Sigmoid colon (tissue), 7 donors: ENCODE data around the gene RHBG. TPM values are rescaled to one million over a fixed set of nuclear protein-coding genes. Genes with fewer than 3 reads are reported as not detected.

Experiments
- DNase-seq: peaks from one replicate; pipeline ENCODE4 v3.0.0-alpha.2; 2019
- H3K27ac ChIP-seq, 4 donors: fragments of 200-600 bp; sonication (generic); one replicate each; pipeline ENCODE4 v1.5.1; 2016 to 2019; ENCODE audit warnings: mild to moderate bottlenecking in 1 of 4
- H3K27me3 ChIP-seq, 3 donors: fragments of 200-600 bp; sonication (generic); one replicate each; pipeline ENCODE4 v1.5.1; 2019; ENCODE audit warnings: mild to moderate bottlenecking in 1 of 3
- H3K36me3 ChIP-seq, 4 donors: fragments of 200-600 bp; sonication (generic); one replicate each; pipeline ENCODE4 v1.5.1; 2016 to 2019
- H3K4me1 ChIP-seq, 4 donors: fragments of 200-600 bp; sonication (generic); one replicate each; pipeline ENCODE4 v1.5.1; 2017 to 2019
- H3K4me3 ChIP-seq, 4 donors: fragments of 200-600 bp; sonication (generic); one replicate each; pipeline ENCODE4 v1.5.1; 2017 to 2019; ENCODE audit warnings: mild to moderate bottlenecking in 2 of 4, moderate library complexity in 1 of 4
- H3K9me3 ChIP-seq, 4 donors: fragments of 200-600 bp in 3 of 4; sonication (generic) in 3 of 4; one replicate each; pipeline versions ENCODE4 v1.5.1 to v1.6.1; 2013 to 2019
- CTCF ChIP-seq, 4 experiments: fragments of 450-650 bp in 3 of 4; fragments of 200-600 bp in 1 of 4; IDR thresholded peaks; one replicate each; pipeline ENCODE4 v1.5.1; 2016 to 2019; ENCODE audit warnings: antibody characterized with exemption in 4 of 4, mild to moderate bottlenecking in 3 of 4, moderate library complexity in 2 of 4
- EP300 ChIP-seq, 4 donors: sonication (generic); formaldehyde crosslinking; IDR thresholded peaks; one replicate each; pipeline ENCODE4 v1.6.1; 2017; ENCODE audit warnings: antibody characterized with exemption in 4 of 4
- POLR2A ChIP-seq, 2 donors: fragments of 450-650 bp; IDR thresholded peaks; one replicate each; pipeline ENCODE4 v1.6.1; 2016; ENCODE audit warnings: antibody characterized with exemption in 2 of 2, mild to moderate bottlenecking in 2 of 2, moderate library complexity in 2 of 2
- POLR2AphosphoS5 ChIP-seq, 4 donors: sonication (generic); formaldehyde crosslinking; IDR thresholded peaks; one replicate each; pipeline ENCODE4 v1.6.1; 2017; ENCODE audit warnings: antibody characterized with exemption in 4 of 4
- WGBS, 2 donors: extraction: QIAGEN DNeasy Blood & Tissue Kit; methylation state at CpG; one replicate each; pipeline ENCODE4 v1.1.7; 2013; 5-methylcytosine and 5-hydroxymethylcytosine counted together
- intact Hi-C: fragments of 100-400 bp; cut with DNase I; formaldehyde crosslinking; loops from one replicate; pipeline ENCODE4 v1.15.1; 2023
- polyA plus RNA-seq, 3 donors: library from polyadenylated mRNA; stranded (reverse); fragments of 200-250 nt; gene quantifications; one replicate each; pipeline ENCODE4 v1.2.3, GENCODE V29; 2013
- total RNA-seq, 4 donors: library from RNA; depleted of rRNA; stranded (reverse); fragments of >200 nt; gene quantifications; one replicate each; pipeline ENCODE4 v1.1.0, GENCODE V29; 2016
- donor health status: healthy with polysubstance abuse.
- donor health status: Bipolar disorder and iron deficiency.
- donor health status: healthy.

The RHBG gene
- total and polyA plus RNA-seq, 7 donors = not detected

- TF ChIP-seq CTCF (IDR thresholded peaks at IDR 0.05) (no peak), POLR2AphosphoS5 (IDR thresholded peaks at IDR 0.05) (no peak), POLR2A (IDR thresholded peaks at IDR 0.05) (no peak), EP300 (IDR thresholded peaks at IDR 0.05) (no peak)
- no peak overlapping the region for H3K27ac ChIP-seq
- 17 to 19% methylated on average over 15 of the region's 15 CpGs for WGBS, 2 donors
- no peak for DNase-seq
- no peak overlapping the region for H3K4me3 ChIP-seq
- H3K9me3 ChIP-seq = no peaks in the 10 kb centered on the region
- H3K4me1 ChIP-seq = peaks cover 0 to 23% (median 23%) of the 10 kb centered on the region in 4 donors
- peaks cover 42 to 100% (median 77%) of the 10 kb centered on the region in 3 donors for H3K27me3 ChIP-seq
- no peaks in the 10 kb centered on the region for H3K36me3 ChIP-seq
- intact Hi-C loops = no loop called here
Observed at GRCh38 chr1:156422602-156423091, 53.6 kb downstream of the RHBG start.

DNA sequence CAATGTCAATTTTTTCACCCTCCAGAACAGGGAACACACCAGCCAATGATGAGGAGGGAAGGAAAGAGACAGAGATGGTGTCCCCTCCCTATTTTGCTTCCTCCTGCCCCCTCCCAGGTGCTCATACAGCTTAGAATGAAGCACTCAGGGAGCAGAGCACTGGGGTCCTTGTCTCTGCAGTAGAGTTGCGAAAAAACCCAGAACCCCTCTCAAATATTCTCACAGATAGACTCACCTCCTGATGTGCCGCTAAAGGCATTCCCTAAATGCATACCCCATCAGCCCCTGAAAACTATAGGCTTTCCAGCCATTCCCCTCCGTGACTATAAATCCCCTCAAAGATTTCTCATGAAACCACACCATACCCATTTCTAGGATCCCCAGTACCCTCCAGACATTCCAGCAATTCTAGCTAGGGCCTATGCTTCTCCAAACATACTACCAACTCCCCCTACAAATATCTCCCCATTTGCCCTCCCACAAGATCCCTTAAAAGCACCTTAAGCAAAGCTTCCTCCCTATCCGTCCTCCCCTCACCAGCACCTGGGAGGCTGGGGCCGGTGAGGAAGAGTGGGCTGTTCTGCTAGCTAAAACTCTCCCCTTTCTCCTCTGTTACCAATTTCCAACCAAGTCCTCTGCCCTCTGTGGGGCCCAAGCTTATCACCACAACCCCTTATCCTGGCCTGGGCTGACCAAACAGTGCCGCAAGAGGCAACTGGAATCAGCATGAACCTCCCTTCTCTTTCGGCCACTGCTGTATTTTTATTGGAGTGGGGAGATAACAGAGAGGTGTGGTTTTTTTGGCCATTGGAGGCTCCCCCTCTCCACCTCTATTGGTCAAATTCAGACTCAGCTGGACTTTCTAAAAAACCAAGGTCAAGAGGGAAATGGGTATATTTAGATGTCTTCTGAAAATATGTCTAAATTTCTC, 54.7 kb downstream of the RHBG start:
- Histone ChIP-seq H3K27me3 (peaks cover 32 to 100% (median 77%) of the 10 kb centered on the region in 3 donors), H3K4me1 (peaks cover 0 to 23% (median 23%) of the 10 kb centered on the region in 4 donors), H3K27ac (no peak overlapping the region), H3K36me3 (no peaks in the 10 kb centered on the region), H3K4me3 (no peak overlapping the region), H3K9me3 (no peaks in the 10 kb centered on the region)
- TF ChIP-seq EP300 (IDR thresholded peaks at IDR 0.05) (no peak), POLR2AphosphoS5 (IDR thresholded peaks at IDR 0.05) (no peak), CTCF (IDR thresholded peaks at IDR 0.05) (no peak), POLR2A (IDR thresholded peaks at IDR 0.05) (no peak)
- no peak for DNase-seq
- WGBS, 2 donors = 35 to 40% methylated on average over 7 of the region's 7 CpGs
- intact Hi-C loops = no loop called here

DNA sequence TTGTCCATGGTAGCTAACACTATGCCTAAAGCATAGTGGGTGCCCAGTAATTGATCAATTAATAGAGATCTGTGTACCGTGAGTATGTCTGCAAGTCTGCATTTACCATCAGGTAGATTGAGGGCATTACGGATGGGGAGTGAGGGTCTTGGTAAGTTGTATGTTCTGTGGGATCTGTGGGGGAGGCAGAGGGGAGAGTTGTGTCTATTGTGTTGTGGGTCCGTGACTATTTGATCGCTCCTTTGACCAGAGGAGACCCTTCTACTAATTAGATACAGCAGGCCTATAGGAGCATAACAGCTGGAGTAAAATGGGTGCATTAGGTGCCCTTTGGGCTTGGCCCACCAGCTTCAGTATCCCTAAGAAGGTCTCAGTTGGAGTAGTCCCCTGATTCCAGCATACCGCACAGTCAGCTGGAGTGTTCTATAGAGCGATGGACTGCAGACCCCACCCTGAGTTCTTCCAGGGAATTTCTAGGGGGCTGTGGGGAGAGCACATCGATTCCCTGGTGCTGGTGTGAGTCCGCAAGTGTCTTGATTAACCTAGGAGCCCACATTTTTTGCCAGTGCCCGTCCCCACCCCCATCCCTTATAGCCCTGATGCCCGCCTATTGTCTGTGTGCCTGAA, 55.9 kb downstream of the RHBG start:
- TF ChIP-seq EP300 (IDR thresholded peaks at IDR 0.05) (no peak), POLR2AphosphoS5 (IDR thresholded peaks at IDR 0.05) (no peak), CTCF (IDR thresholded peaks at IDR 0.05) (no peak), POLR2A (IDR thresholded peaks at IDR 0.05) (no peak)
- Histone ChIP-seq H3K36me3 (no peaks in the 10 kb centered on the region), H3K4me3 (no peak overlapping the region), H3K27me3 (peaks cover 27 to 100% (median 77%) of the 10 kb centered on the region in 3 donors), H3K27ac (no peak overlapping the region), H3K4me1 (peaks cover 0 to 21% (median 20%) of the 10 kb centered on the region in 4 donors), H3K9me3 (no peaks in the 10 kb centered on the region)
- DNase-seq = no peak
- intact Hi-C loops = no loop called here
- WGBS, 2 donors = 70 to 77% methylated on average over 10 of the region's 10 CpGs

DNA sequence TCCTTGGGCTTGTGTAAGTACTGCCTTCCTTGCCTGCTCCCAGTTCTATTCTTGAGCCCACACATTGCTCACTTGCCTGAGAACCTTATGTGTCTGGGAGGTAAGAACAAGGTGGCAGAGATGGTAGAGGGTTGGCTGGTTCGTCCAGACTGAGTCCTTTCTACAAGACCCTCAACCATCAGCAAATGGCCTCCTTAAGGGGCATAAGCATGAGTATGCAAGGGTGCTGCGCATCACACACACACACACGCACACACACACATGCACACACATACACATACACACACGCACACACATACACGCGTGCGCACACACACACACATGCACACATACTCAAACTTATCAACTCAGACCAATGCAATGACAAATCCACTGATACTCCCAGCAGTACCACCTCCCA, 56.9 kb downstream of the RHBG start:
- H3K4me3 ChIP-seq = no peak overlapping the region
- H3K27me3 ChIP-seq = peaks cover 22 to 100% (median 77%) of the 10 kb centered on the region in 3 donors
- DNase-seq = no peak
- H3K4me1 ChIP-seq = peaks cover 0 to 11% (median 10%) of the 10 kb centered on the region in 4 donors
- intact Hi-C loops = no loop called here
- TF ChIP-seq POLR2A (IDR thresholded peaks at IDR 0.05) (no peak), EP300 (IDR thresholded peaks at IDR 0.05) (no peak), POLR2AphosphoS5 (IDR thresholded peaks at IDR 0.05) (no peak), CTCF (IDR thresholded peaks at IDR 0.05) (no peak)
- no peak overlapping the region for H3K27ac ChIP-seq
- 92 to 95% methylated on average over 7 of the region's 7 CpGs for WGBS, 2 donors
- no peaks in the 10 kb centered on the region for H3K36me3 ChIP-seq
- H3K9me3 ChIP-seq = no peaks in the 10 kb centered on the region
